ENCODE measurements around the gene STK32C.

STK32C gene

DNA sequence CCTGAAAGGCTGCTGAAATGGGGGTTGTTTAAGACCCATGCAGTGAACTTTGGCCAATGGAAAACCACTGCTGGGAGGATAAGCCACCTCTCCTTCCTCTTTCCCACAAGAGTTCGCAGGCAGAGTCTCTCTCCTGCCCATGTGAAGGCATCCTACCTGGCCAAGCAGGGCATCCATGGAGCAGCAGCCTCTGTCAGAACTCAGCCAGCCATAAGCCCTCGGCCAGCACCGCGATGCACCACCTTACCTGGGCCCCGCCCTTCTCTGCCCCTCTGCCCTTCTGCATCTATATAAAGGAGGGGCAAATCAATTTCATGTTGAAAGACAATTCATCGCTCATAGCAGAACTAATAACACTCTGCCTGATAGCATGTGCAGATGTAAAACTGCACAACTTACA, 6.1 kb upstream of the STK32C start:
- Mint-ChIP-seq H3K9me3 (peaks cover 23% of the 10 kb centered on the region), H3K4me3 (no peak overlapping the region), H3K27me3 (ENCODE audit: low read depth, poor library complexity) (peaks cover 57% of the 10 kb centered on the region), H3K27ac (no peak overlapping the region), H3K4me1 (peaks cover 17% of the 10 kb centered on the region), H3K36me3 (ENCODE audit: low read depth) (peaks cover 5% of the 10 kb centered on the region)
- TF ChIP-seq, protein P1, sequence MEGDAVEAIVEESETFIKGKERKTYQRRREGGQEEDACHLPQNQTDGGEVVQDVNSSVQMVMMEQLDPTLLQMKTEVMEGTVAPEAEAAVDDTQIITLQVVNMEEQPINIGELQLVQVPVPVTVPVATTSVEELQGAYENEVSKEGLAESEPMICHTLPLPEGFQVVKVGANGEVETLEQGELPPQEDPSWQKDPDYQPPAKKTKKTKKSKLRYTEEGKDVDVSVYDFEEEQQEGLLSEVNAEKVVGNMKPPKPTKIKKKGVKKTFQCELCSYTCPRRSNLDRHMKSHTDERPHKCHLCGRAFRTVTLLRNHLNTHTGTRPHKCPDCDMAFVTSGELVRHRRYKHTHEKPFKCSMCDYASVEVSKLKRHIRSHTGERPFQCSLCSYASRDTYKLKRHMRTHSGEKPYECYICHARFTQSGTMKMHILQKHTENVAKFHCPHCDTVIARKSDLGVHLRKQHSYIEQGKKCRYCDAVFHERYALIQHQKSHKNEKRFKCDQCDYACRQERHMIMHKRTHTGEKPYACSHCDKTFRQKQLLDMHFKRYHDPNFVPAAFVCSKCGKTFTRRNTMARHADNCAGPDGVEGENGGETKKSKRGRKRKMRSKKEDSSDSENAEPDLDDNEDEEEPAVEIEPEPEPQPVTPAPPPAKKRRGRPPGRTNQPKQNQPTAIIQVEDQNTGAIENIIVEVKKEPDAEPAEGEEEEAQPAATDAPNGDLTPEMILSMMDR (IDR thresholded peaks at IDR 0.05), result no peak
- DNase-seq, result no peak

DNA sequence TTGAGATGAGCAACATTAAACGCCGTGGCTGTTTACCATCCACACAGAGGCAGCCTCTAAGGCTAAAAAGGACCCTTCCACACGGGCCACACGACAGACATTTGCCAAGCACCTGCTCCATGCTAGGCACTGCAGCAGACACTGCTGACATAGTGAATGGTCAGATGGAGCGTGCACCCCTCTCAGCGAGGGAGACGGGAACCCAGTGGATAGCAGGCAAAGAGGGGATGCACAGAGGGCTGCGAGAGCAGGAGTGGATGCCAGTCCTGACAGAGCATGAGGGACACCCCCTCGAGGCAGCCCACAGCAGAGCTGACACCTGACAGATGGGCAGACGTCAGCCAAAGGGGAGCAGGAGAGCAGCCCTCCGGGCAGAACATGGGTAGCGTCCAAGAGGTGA, 5.6 kb upstream of the STK32C start:
- TF ChIP-seq, protein P1 (IDR thresholded peaks at IDR 0.05), result no peak
- Mint-ChIP-seq H3K36me3 (ENCODE audit: low read depth) (peaks cover 5% of the 10 kb centered on the region), H3K27ac (no peak overlapping the region), H3K4me3 (no peak overlapping the region), H3K27me3 (ENCODE audit: low read depth, poor library complexity) (peaks cover 58% of the 10 kb centered on the region), H3K4me1 (peaks cover 18% of the 10 kb centered on the region), H3K9me3 (peaks cover 23% of the 10 kb centered on the region)
- no peak for DNase-seq

- TF ChIP-seq, protein P1 (IDR thresholded peaks at IDR 0.05), result no peak
- peaks cover 63% of the 10 kb centered on the region for H3K27me3 Mint-ChIP-seq (ENCODE audit: low read depth, poor library complexity)
- H3K4me1 Mint-ChIP-seq, result peaks cover 24% of the 10 kb centered on the region
- peaks cover 7% of the 10 kb centered on the region for H3K36me3 Mint-ChIP-seq (ENCODE audit: low read depth)
- no peak for DNase-seq
- no peak overlapping the region for H3K4me3 Mint-ChIP-seq
- no peak overlapping the region for H3K27ac Mint-ChIP-seq
- H3K9me3 Mint-ChIP-seq, result peaks cover 29% of the 10 kb centered on the region
Observed at GRCh38 chr10:132311338-132311939, 3.7 kb upstream of the STK32C start.

GRCh38 chr10:132310701-132311337, 3.1 kb upstream of the STK32C start:
- H3K36me3 Mint-ChIP-seq (ENCODE audit: low read depth), result peaks cover 13% of the 10 kb centered on the region

DNA sequence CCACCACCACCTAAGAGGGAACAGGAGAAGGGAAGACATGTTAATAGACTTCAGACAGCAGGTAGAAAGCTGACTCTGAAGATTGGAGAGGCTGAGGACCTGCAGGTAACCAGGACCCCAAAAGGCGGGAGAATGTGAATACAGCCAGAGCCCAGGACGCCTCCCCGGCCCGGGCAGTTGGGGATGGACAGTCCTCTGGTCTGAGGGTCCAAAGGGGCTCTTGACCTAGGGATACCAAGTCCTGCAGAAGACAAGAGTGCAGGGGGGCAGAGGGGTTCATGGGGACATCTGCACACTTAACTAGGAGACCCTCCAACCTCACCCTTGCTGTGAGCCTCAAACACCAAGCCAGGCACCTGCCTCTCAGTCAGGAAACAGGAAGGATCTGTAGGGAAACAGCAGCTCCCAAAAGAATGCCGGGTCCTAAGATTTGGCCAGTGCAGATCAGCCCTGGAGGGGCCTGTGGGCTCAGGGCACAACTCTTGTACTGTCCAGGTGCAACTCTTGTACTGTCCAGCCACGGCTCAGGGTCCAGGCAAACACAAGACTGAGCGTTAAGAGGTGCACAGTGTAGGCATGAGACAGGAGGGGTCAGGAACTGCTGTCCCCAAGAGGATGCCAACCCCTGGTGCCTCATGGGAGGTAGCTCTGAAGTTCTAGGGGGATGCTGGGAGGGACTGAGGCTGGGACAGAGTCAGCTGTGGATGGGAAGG, 2.3 kb upstream of the STK32C start:
- peaks cover 77% of the 10 kb centered on the region for H3K27me3 Mint-ChIP-seq (ENCODE audit: low read depth, poor library complexity)
- peaks cover 24% of the 10 kb centered on the region for H3K4me1 Mint-ChIP-seq
- no peak for DNase-seq
- no peak overlapping the region for H3K27ac Mint-ChIP-seq
- peaks cover 17% of the 10 kb centered on the region for H3K36me3 Mint-ChIP-seq (ENCODE audit: low read depth)
- H3K4me3 Mint-ChIP-seq, result no peak overlapping the region
- peaks cover 35% of the 10 kb centered on the region for H3K9me3 Mint-ChIP-seq
- TF ChIP-seq, protein P1 (IDR thresholded peaks at IDR 0.05), result no peak

More at GRCh38 chr10:132310701-132311337, 3.1 kb upstream of the STK32C start:
- Mint-ChIP-seq H3K27ac (no peak overlapping the region), H3K27me3 (ENCODE audit: low read depth, poor library complexity) (peaks cover 69% of the 10 kb centered on the region), H3K9me3 (peaks cover 35% of the 10 kb centered on the region), H3K4me1 (peaks cover 24% of the 10 kb centered on the region), H3K4me3 (no peak overlapping the region)
- TF ChIP-seq, protein P1 (IDR thresholded peaks at IDR 0.05), result no peak
- no peak for DNase-seq

Measured in nephron progenitor cell (in vitro differentiated cells).